ENCODE measurements around the gene RREB1.

The RREB1 gene

DNA sequence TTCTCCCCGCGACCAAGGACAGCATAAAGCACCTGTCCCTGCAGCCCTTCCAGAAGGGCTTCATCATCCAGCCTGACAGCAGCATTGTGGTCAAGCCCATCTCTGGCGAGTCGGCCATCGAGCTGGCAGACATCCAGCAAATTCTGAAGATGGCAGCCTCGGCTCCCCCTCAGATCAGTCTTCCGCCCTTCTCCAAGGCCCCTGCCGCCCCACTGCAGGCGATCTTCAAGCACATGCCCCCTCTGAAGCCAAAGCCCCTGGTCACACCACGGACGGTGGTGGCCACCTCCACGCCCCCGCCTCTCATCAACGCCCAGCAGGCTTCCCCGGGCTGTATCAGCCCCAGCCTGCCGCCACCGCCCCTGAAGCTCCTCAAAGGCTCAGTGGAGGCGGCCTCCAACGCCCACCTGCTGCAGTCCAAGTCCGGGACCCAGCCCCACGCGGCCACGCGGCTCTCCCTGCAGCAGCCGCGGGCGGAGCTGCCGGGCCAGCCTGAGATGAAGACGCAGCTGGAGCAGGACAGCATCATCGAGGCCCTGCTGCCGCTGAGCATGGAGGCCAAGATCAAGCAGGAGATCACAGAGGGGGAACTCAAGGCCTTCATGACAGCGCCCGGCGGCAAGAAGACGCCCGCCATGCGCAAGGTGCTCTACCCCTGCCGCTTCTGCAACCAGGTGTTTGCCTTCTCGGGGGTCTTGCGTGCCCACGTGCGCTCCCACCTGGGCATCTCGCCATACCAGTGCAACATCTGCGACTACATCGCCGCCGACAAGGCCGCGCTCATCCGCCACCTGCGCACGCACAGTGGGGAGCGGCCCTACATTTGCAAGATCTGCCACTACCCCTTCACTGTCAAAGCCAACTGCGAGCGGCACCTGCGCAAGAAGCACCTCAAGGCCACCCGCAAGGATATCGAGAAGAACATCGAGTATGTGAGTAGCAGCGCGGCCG, 121.9 kb downstream of the RREB1 start:
- no peak for DNase-seq

DNA sequence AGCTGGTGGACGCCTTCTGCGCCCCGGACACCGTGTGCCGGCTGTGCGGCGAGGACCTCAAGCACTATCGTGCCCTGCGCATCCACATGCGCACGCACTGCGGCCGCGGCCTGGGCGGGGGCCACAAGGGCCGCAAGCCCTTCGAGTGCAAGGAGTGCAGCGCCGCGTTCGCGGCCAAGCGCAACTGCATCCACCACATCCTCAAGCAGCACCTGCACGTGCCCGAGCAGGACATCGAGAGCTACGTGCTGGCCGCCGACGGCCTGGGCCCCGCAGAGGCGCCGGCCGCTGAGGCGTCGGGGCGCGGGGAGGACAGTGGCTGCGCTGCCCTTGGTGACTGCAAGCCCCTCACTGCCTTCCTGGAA, 122.5 kb downstream of the RREB1 start:
- no peak for DNase-seq

DNA sequence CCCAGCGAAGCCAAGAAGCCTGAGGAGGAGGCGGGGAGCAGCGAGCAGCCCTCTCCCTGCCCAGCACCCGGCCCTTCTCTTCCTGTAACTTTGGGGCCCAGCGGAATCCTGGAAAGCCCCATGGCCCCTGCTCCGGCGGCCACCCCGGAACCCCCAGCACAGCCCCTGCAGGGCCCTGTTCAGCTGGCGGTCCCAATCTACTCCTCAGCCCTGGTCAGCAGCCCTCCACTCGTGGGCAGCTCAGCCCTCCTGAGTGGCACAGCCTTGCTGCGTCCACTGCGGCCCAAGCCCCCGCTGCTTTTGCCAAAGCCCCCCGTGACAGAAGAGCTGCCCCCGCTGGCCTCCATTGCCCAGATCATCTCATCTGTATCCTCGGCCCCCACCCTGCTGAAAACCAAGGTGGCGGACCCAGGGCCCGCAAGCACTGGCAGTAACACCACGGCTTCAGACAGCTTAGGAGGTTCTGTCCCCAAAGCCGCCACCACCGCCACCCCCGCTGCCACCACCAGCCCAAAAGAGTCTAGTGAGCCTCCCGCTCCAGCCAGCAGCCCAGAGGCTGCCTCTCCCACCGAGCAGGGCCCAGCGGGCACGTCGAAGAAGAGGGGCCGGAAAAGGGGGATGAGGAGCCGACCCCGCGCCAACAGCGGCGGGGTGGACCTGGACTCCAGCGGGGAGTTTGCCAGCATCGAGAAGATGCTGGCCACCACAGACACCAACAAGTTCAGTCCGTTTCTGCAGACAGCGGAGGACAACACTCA, 123.4 kb downstream of the RREB1 start:
- DNase-seq, result no peak

DNA sequence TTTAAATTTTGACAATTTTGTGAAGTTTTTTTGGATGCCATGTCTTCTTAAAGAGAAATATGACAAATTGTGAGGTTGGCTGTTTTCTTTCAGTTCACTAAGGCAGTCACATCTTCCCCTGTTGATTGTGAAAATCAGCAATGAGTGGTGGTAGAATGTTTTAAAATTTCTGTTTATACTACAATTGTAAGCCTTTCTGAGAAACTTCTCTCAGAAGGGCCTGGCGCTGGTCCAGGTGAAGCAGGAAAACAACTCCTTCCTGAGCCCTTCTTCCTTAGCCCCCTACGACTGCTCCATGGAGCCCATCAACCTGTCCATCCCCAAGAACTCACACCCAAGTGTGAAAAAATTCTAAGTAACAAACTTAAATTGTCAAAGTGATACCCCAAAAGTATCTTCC, 124.6 kb downstream of the RREB1 start:
- DNase-seq, result no peak

DNA sequence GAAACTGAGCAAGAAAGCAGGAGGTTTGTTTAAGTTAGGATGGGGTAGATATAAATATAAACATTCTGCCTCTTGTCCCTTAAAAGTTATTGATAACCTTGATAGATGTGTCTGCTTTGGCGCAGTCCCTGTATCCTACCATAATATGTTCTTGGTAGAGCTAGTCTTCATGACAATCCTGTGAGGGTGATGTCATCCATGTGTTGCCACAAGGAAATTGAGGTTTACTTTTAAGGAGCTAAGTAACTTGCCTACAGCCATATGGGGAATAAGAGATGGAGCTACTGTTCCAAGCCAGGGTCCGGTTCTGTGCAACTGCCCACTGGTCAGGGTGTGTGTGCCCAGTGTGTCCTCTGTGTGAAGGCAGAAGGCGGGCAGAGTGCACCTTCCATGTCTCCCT, 126.8 kb downstream of the RREB1 start:
- no peak for DNase-seq

DNA sequence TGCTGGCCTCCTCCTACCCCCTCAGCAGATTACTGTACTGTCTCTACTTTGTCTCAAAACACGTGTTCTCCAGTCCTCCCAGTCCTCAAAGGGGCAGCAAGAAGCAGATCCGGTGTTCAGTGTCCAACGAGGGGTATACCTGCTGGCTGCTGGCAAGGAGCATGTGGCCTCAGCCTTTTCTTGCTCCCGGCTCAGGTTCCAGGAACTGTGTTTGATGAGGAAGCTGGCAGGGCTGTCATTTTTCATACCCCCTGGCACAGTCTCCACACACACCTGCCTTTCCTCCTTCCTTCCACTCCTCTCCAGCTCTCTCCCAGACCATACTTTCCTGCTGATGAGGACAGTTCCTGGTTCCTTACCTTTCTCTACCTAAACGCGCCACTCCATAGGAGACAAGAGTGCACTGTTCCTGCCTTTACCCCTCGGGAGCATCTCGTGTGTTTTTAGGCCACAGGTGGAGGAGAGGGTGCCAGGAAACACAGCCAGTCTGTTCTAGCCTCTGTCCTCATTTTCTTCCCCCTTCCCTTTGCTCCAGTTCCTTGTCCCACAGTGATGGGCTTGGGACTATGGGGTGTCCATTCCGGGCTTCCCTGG, 128.0 kb downstream of the RREB1 start:
- DNase-seq, result no peak

DNA sequence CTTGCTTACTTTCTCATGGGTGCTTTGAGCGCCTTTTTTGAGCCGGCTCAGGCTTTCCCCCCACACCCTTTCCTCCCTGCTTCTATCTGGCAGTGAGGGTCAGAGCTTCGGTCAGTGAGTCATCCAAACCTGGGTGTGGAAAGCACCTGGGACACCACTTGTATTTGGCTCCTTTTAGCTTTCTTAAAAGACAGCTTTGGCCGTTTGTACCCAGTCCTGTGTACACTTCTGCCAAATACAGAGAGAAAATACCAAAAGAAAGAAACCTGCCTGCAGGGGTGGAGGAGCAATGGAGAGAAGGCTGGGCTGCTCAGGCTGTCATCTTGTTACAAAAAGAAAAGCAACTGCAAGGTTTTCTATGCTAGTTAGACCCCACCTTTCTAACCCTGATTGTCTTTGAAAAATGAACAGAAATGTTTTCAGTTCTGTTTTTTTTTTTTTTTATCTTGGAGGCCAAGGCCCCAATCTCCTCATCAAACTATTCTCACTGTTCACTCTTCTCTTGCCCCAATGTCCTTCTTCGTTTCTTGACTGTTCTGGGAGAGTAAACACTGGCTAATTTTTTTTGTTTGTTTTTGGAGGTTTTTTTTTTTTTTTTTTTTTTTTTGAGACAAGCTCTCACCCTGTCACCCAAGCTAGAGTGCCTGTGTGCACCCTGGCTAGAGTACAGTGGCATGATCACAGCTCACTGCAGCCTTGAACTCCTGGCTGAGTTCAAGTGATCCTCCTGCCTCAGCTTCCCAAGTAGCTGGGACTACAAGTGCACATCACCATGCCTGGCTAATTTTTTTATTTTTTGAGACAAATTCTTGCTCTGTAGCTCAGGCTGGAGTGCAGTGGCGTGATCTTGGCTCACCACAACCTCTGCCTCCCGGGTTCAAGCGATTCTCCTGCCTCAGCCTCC, 128.8 kb downstream of the RREB1 start:
- no peak for DNase-seq

DNA sequence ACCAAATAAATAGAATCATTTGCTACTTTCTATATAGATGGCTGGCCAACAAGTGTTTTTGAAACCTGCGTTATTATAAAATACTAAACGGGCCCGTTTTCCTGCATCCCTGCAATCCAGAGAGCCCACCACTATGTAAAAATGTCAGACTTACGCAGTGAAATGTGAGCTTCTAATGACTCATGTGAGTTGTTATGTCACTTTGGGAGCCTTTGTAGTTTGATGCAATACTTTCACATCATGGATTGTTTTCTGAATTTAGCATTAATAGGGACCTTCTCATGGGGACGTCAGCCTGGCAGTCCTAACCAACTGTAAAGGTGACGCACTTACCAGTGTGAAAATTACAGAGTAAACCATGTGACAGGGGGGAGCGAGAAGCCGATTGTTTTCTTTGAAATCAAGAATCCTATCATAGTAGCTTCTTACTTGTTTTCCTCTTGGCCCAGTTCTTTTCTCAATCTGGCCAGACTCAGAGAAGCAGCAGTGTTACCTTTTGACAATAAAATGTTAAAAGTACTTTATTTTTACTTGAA, 130.0 kb downstream of the RREB1 start:
- no peak for DNase-seq

DNA sequence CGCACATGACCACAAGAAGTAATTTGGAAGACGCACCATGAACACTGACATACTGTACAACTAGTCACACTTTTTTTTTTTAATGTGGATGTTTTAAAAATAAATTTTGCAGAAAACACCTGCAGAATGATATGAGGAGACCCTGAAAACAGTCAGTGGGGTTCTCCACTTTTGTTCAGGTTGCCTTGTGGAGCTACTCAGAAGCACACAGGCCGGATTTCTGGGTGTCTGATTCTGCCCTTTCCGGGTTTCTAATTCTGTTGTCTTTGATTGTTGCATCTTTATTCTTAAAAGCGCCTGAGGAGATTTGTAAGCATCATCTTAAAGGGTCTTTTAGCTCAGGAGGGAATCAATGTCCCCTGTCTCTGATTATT, 130.8 kb downstream of the RREB1 start:
- no peak for DNase-seq

DNA sequence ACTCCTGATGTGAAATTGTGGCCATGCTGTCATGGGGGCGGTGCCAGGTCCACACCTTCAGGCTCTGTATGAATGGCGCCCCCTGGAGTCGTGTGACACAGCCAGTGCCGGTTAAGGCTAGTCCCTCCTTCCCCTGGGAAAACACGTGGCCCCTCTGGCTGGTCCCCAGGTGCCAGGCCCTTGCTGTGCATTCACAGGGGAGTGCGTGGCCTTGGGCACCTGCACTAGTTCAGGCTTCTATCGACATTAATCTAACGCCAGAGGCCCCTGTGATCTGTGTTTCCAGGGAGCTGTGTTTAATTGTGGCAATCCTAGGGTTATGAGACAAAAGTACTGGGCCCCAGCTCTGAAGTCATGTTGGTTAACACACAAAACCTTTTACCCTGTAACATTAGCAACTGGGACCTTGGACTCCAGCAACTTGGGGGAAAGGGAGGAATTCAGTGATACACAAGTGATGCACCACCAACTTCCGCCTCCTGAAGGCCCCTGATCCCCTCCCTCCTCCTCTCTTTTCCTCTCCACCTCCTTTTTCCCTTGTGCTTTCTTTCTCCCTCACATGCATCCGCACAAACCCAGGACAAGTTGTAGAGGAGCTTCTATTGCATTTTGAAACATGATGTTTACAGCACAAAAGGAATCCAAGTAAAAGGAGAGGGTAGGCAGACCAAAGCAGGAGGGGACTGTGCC, 131.3 kb downstream of the RREB1 start:
- DNase-seq, result no peak

DNA sequence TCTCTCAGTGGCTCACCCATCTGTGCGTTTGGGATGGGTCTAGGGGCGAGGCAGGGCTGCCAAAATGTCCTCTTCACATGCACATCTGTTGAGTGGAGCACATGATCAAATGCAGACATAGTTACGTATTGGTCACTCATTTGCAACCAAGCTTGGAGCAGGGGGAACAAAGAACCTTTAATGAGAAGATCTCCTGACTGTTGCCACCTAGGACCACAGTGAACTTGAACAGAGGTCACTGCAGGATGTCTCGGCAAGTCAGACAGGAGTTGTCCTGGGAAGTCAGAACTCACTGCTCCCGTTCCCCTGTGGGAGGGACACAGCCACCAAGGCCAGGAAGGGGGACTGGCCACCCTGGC, 131.8 kb downstream of the RREB1 start:
- DNase-seq, result no peak

DNA sequence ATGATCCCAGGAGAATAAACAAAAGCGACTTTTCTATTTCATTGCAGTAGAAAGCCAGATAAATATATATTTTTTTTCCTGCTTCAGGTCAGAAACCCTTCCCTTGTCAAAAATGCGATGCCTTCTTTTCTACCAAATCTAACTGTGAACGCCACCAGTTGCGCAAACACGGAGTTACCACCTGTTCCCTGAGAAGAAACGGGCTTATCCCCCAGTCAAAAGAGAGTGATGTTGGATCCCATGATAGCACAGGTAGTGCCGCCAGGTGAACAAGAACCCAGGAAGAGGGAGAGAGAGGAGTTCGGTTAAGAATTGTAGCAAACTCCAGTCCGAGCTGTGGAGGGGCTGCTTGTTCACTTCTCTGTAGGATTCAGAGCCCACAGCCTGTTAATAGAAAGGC, 132.6 kb downstream of the RREB1 start:
- DNase-seq, result no peak

DNA sequence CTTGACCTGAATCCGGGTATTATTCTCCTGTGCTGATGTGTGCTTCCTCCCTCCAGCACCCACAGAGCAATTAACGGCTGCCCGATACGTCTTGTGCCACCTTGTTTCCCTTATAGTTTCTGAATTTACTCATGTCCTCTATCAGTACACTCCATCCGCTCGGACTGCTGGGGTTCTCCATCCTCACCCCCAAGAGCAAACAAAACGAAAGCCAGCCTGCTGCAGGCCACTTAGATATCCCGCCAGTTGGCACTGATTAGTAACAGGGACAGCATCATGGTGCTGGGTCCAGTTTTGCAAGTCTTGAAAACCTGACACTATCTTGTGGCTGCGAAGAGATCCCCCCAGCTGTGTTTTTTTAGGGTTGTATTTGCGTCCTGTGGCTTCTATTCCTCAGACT, 133.4 kb downstream of the RREB1 start:
- DNase-seq, result no peak

DNA sequence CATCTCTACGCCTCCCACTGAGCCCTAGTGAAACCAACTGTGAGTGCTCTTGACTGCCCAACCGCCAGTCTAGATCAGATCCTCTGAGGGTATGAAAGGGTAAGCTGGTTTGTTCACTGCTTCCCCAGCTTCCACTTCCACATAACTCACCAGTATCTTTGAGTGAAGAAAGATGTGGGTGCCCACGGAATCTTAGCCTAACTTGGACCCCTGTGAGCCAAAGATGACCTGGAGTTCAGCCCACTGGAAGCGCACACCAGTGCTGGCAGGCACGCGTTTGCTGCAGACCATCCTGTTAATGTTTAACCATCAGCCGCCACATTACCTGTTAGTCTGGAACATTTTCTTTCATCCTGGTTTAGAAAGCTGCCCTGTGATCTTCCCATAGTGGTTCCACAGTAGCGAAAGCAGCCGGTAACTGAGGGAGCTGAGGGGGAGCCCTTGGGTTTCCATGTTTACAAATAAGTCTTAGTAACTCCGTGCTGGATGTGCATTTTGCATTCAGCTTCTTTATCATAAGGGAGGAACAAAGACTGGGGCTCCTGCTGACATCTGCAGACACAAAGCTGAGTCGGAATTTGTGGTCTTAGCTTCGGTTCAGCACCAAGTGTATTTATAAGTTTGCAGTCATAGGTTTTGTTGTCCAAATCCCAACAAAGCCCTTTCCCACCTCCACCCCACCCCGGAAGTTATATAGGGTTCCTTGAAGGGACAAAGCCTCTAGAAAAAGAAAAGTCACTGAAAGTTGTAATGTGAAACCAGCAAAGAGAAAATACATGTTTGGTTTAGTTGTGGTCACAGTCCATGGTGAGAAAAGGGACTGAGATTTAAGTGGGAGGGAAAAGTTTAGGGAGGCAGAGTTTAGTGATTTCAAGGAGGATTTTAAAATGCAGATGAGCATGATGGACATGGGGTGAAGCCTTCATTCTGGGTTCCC, 134.2 kb downstream of the RREB1 start:
- no peak for DNase-seq

DNA sequence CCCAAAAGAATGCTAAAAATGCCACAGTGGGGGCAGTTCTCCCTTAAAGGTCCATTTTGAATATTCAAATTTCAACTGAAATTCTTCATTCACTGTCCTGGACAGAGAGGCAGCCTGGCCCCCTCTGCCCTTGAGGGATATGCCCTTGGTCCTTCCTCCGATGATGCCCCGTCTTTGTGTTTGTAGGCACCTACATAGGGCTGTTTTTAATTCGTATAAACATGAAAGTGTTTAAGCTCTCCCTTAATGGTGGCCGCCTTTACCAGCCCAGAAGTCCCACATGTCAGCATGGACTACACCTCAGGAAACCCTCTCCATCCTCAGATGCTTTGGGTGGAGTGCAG, 135.0 kb downstream of the RREB1 start:
- no peak for DNase-seq

DNA sequence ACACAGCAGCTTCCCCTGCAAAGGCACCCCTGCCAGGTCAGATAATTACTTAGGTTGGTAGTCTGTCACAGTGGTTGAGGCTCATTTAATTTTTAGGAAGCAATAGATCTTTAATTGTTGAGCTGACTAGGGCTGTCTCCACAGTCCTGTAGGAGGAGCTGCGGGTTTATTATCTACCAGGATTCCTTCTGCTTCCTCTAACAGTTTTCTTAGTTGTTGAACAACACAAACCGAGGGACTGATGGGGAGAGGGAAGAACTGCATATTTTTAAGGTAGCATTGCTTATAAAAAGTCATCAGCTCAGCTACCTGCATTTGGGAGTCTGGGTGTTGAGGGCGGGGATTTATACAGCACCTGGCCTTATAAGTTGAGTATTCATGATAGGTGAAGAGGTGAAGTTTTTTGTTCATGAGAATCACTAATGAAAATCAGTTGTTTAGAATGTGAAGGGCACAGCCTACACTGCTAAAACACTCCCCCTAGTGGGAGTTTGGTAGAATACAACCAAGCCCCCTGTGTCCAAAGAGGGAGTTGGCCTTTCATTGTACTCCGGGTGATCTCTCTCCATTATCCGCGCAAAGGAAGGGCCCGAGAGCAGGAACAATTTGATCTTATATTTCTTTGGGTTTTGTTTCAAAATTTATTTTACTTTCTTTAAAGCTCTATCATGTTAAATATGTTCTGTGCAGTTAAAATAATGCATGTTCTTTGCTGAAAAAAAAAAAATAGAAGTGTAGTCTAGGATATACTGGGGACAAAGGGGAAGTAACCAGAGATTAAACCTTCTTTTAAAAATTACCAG, 135.6 kb downstream of the RREB1 start:
- peak; percentile 30 for DNase-seq

DNA sequence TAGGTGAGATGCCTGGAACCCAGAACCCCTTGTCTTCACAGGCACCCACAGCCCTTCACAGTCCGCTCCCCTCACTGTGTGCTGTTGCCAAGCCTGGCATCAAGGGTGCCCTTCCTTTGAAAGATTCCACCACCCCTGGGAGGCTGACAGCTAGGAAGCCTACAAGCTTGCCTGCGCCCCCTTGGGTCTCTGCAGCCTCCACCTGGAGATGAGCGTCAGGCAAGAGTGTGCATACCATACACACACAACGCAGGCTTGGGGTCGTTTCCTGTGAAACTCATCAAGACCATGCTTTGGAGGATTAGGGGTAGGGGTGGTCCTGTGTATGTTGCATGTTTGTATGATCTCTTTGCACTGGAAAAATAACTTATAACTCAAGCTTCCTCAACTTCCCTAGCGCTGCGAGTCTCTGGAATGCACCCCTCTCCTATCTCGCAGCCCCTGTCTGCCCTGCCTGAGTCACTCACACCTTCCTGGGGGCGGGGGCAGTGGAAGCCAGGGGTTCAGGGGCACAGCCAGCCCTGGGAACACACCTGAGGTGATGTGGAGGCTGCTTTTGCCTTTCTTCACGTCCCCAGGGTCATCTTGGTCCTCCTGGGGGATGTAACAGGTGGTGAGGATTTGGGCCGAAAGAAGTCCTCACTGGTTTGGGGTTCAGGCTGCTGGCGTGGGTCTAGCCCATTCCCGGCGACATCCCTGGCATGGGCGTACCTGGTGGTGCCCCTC, 138.1 kb downstream of the RREB1 start:
- DNase-seq, result no peak

DNA sequence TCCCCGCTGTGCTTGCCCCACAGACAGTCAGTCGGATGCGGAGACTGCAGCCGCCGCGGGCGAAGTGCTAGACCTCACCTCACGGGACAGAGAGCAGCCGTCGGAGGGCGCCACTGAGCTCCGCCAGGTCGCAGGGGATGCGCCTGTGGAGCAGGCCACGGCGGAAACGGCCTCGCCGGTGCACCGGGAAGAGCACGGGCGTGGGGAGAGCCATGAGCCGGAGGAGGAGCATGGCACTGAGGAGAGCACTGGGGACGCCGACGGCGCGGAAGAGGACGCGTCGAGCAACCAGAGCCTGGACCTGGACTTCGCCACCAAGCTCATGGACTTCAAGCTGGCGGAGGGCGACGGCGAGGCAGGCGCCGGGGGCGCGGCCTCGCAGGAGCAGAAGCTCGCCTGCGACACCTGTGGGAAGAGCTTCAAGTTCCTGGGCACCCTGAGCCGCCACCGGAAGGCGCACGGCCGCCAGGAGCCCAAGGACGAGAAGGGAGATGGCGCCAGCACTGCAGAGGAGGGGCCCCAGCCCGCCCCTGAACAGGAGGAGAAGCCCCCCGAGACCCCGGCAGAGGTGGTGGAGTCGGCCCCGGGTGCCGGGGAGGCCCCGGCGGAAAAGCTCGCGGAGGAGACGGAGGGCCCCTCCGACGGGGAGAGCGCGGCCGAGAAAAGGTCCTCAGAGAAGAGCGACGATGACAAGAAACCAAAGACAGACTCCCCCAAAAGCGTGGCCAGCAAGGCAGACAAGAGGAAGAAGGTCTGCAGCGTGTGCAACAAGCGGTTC, 138.8 kb downstream of the RREB1 start:
- no peak for DNase-seq

DNA sequence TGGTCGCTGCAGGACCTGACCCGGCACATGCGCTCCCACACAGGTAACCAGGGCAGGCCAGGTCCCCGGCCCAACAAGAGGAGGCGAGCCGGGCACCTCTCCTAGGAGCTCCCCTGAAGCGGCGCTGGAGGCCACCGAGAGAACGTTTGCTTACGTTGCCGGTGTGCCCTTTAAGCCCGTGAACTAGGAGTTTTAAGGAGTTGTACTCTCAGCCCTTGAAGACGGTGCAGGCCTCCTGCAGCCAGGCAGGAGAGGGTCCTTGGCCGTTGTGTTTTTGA, 139.4 kb downstream of the RREB1 start:
- DNase-seq, result no peak
